K562 (cell line): ENCODE measurements around the gene DCLK2. TPM values are rescaled to one million over a fixed set of nuclear protein-coding genes. Genes with fewer than 3 reads are reported as not detected.

Source experiments
- ATAC-seq: fragments of 200-7000 bp; cut with Tn5 transposase; 3 replicates; pipeline ENCODE4 v1.9.1; 2020; ENCODE audit warnings: moderate library complexity
- BruUV-seq: library from RNA; stranded (reverse); fragments of 400-500 nt; replicated peaks from 2 replicates; lab custom pipeline; 2021; lab: Mats Ljungman, UMichigan
- CTCF ChIA-PET: fragments of 300-600 bp; formaldehyde crosslinking; extraction: SDS; loops from one replicate; lab custom pipeline; 2021; ENCODE audit warnings: low intra/inter-chr PET ratio; lab: Yijun Ruan, JAX
- POLR2A ChIA-PET: fragments of 300-600, 350-650 bp; sonication (Branson Sonifier 250); formaldehyde crosslinking; extraction: SDS; loops from one replicate; lab custom pipeline; 2021; ENCODE audit warnings: antibody characterized with exemption, inconsistent platforms; lab: Yijun Ruan, JAX
- DNase-seq, 4 experiments: peaks; one replicate each; pipeline versions ENCODE4 v3.0.0 to v3.0.0-alpha.2; 2011 to 2018; ENCODE audit warnings: low spot score in 3 of 4, mixed read lengths in 3 of 4; ENCODE audit errors: extremely low read depth in 1 of 4
- FAIRE-seq: peaks from 2 replicates; lab custom pipeline; 2011; peaks lifted over from hg19 to GRCh38; lab: Jason Lieb, UNC
- H2AFZ ChIP-seq: 2 replicates; pipeline ENCODE4 v1.6.0; 2011; ENCODE audit warnings: low read depth, low read length, control low read depth, inconsistent platforms
- H3K27ac ChIP-seq: fragments of 200-600 bp; 3 replicates; pipeline ENCODE4 v1.8.0; 2011; ENCODE audit warnings: low read depth, mild to moderate bottlenecking, control low read depth, inconsistent platforms, low read length, moderate library complexity, mixed read lengths; ENCODE audit errors: extremely low read depth
- H3K27me3 ChIP-seq, 2 experiments: fragments of 300-600 bp in 1 of 2; 2 replicates in 1 of 2; 3 replicates in 1 of 2; pipeline versions ENCODE4 v1.6.0 to v1.8.0; 2011; ENCODE audit warnings: inconsistent platforms in 2 of 2, low read length in 2 of 2, mild to moderate bottlenecking in 1 of 2, mixed read lengths in 1 of 2, moderate library complexity in 1 of 2; ENCODE audit not compliant: control insufficient read depth in 2 of 2, insufficient read depth in 2 of 2
- H3K36me3 ChIP-seq: fragments of 300-600 bp; 3 replicates; pipeline ENCODE4 v1.8.0; 2011; ENCODE audit warnings: mild to moderate bottlenecking, low read length, inconsistent platforms; ENCODE audit not compliant: control insufficient read depth, insufficient read depth
- H3K4me1 ChIP-seq, 2 experiments: fragments of 200-600 bp in 1 of 2; replicated peaks in 1 of 2; 2 replicates in 1 of 2; 3 replicates in 1 of 2; pipeline versions ENCODE4 v1.5.1 to v1.8.0; 2011; ENCODE audit warnings: inconsistent platforms in 2 of 2, low read length in 2 of 2, mild to moderate bottlenecking in 1 of 2, mixed read lengths in 1 of 2, moderate library complexity in 1 of 2; ENCODE audit not compliant: control insufficient read depth in 2 of 2, insufficient read depth in 2 of 2
- H3K4me2 ChIP-seq: 2 replicates; pipeline ENCODE4 v1.6.1; 2011; ENCODE audit warnings: low read length, control low read depth, inconsistent platforms, mixed read lengths; ENCODE audit not compliant: insufficient read depth
- H3K4me3 ChIP-seq: fragments of 200-600 bp; sonication (generic), shearing (Covaris generic); 2 replicates; pipeline ENCODE4 v1.5.1; 2016; ENCODE audit warnings: control low read depth, inconsistent platforms
- H3K79me2 ChIP-seq: fragments of 200-600 bp; 3 replicates; pipeline ENCODE4 v1.8.0; 2011; ENCODE audit warnings: low read length, inconsistent platforms; ENCODE audit not compliant: control insufficient read depth, insufficient read depth
- H3K9ac ChIP-seq, 2 experiments: 2 replicates each; pipeline versions ENCODE4 v1.6.0 to v1.6.1; 2011; ENCODE audit warnings: low read depth in 2 of 2, low read length in 2 of 2, control low read depth in 1 of 2, inconsistent platforms in 1 of 2, mild to moderate bottlenecking in 1 of 2, mixed read lengths in 1 of 2; ENCODE audit not compliant: insufficient read depth in 1 of 2
- H3K9me1 ChIP-seq: one replicate; pipeline ENCODE4 v1.6.0; 2011; ENCODE audit warnings: inconsistent platforms, mild to moderate bottlenecking, low read length, moderate library complexity; ENCODE audit not compliant: control insufficient read depth, insufficient read depth
- H3K9me3 ChIP-seq: replicated peaks from 2 replicates; pipeline ENCODE4 v1.5.1; 2011; ENCODE audit warnings: low read depth, low read length, inconsistent platforms; ENCODE audit not compliant: control insufficient read depth, insufficient read depth
- H4K20me1 ChIP-seq: replicated peaks from 2 replicates; pipeline ENCODE4 v1.6.1; 2011; ENCODE audit warnings: low read length, inconsistent platforms, mixed read lengths; ENCODE audit not compliant: control insufficient read depth, insufficient read depth
- CBFB ChIP-seq: sonication (generic); formaldehyde crosslinking; IDR thresholded peaks from 2 replicates; pipeline ENCODE4 v1.4.0; 2020; ENCODE audit warnings: mild to moderate bottlenecking, missing genetic modification reagents
- E2F3 ChIP-seq: fragments of 250-450 bp; sonication (Bioruptor Pico); IDR thresholded peaks from 2 replicates; pipeline ENCODE4 v1.4.0; 2020; ENCODE audit warnings: mild to moderate bottlenecking
- ELF2 ChIP-seq: fragments of 250-450 bp; sonication (Bioruptor Pico); IDR thresholded peaks from 2 replicates; pipeline ENCODE4 v1.5.0; 2021; ENCODE audit warnings: mild to moderate bottlenecking
- FUS ChIP-seq: fragments of 200-400 bp; formaldehyde crosslinking; optimal IDR thresholded peaks from 2 replicates; pipeline ENCODE3; 2017; ENCODE audit warnings: low read depth, low read length
- GATAD2A ChIP-seq: fragments of 450-650 bp; IDR thresholded peaks from 2 replicates; pipeline ENCODE4 v1.6.1; 2017
- GATAD2B ChIP-seq: fragments of 450-650 bp; IDR thresholded peaks from 2 replicates; pipeline ENCODE4 v1.6.1; 2017; ENCODE audit warnings: mild to moderate bottlenecking, borderline replicate concordance
- HEY1 ChIP-seq: fragments of 250-450 bp; sonication (Bioruptor Pico); IDR thresholded peaks from 2 replicates; pipeline ENCODE4 v1.5.0; 2020; ENCODE audit warnings: mild to moderate bottlenecking, moderate library complexity, borderline replicate concordance
- JUND ChIP-seq, 2 experiments: IDR thresholded peaks; 2 replicates in 1 of 2; 3 replicates in 1 of 2; pipeline ENCODE4 v1.6.1; 2011; ENCODE audit warnings: borderline replicate concordance in 2 of 2, low read depth in 2 of 2, low read length in 2 of 2, improper control_type of control experiment in 1 of 2, missing biosample characterization in 1 of 2, missing genetic modification characterization in 1 of 2, missing genetic modification reagents in 1 of 2
- KLF6 ChIP-seq: fragments of 250-450 bp; sonication (Bioruptor Pico); IDR thresholded peaks from 2 replicates; pipeline ENCODE4 v1.4.0; 2020; ENCODE audit warnings: mild to moderate bottlenecking, moderate library complexity, borderline replicate concordance
- LEF1 ChIP-seq: fragments of 450-650 bp; IDR thresholded peaks from 2 replicates; pipeline ENCODE4 v1.6.1; 2016; ENCODE audit warnings: mild to moderate bottlenecking
- MYNN ChIP-seq, 2 experiments: sonication (generic); formaldehyde crosslinking in 1 of 2; IDR thresholded peaks; 2 replicates each; pipeline versions ENCODE4 v1.5.0 to v1.6.1; 2016 to 2020; ENCODE audit warnings: antibody characterized with exemption in 1 of 2, missing genetic modification reagents in 1 of 2
- NFIX ChIP-seq: fragments of 250-450 bp; sonication (Bioruptor Pico); IDR thresholded peaks from 2 replicates; pipeline ENCODE4 v1.4.0; 2020; ENCODE audit warnings: low read depth, mild to moderate bottlenecking, moderate library complexity
- POLR2AphosphoS2 ChIP-seq: IDR thresholded peaks from 2 replicates; pipeline ENCODE4 v1.6.1; 2012; ENCODE audit warnings: low read length, improper control_type of control experiment
- TBL1XR1 ChIP-seq, 2 experiments: IDR thresholded peaks; 2 replicates each; pipeline ENCODE4 v1.6.1; 2012; ENCODE audit warnings: improper control_type of control experiment in 2 of 2, low read length in 2 of 2, mild to moderate bottlenecking in 1 of 2
- THRAP3 ChIP-seq: fragments of 450-650 bp; IDR thresholded peaks from 2 replicates; pipeline ENCODE4 v1.6.1; 2016; ENCODE audit warnings: mild to moderate bottlenecking, inconsistent platforms, borderline replicate concordance
- ZC3H8 ChIP-seq: fragments of 450-650 bp; IDR thresholded peaks from 2 replicates; pipeline ENCODE4 v1.6.1; 2017
- ZKSCAN8 ChIP-seq: fragments of 200-800 bp; sonication (Bioruptor generic); IDR thresholded peaks from 2 replicates; pipeline ENCODE4 v1.6.1; 2016; ENCODE audit warnings: missing genetic modification characterization, missing compliant biosample characterization
- ZNF436 ChIP-seq: fragments of 250-450, 450-650 bp; sonication (Bioruptor Pico); formaldehyde crosslinking; IDR thresholded peaks from 2 replicates; pipeline ENCODE4 v1.7.0; 2020; ENCODE audit warnings: mild to moderate bottlenecking
- ZNF76 ChIP-seq: fragments of 250-450 bp; sonication (Bioruptor Pico); IDR thresholded peaks from 2 replicates; pipeline ENCODE4 v1.4.0; 2020; ENCODE audit warnings: mild to moderate bottlenecking, moderate library complexity, borderline replicate concordance
- WGBS: fragments of 100-300 bp; shearing (Covaris generic); methylation state at CpG from one replicate; pipeline ENCODE4 v1.1.6; 2016; ENCODE audit warnings: low coverage, mixed read lengths; ENCODE audit not compliant: insufficient coverage; ENCODE audit errors: missing lambda C conversion rate; 5-methylcytosine and 5-hydroxymethylcytosine counted together
- in situ Hi-C: fragments of 300-500 bp; cut with MboI; formaldehyde crosslinking; loops from 4 replicates; pipeline ENCODE4 v1.15.0; 2018; ENCODE audit warnings: inconsistent platforms, mixed read lengths
- intact Hi-C: fragments of 100-400 bp; cut with micrococcal nuclease; formaldehyde crosslinking; loops from 2 replicates; pipeline ENCODE4 v1.14.2; 2022
- polyA plus RNA-seq, 8 experiments: library from polyadenylated mRNA; depleted of rRNA in 4 of 8; stranded (reverse) in 5 of 8; unstranded in 3 of 8; fragments of >200 nt; fragmentation: Nextera tagmentation in 2 of 8; fragmentation: Illumina TruSeq in 1 of 8; extraction: Ambion mirVana in 2 of 8; extraction: Trizol in 1 of 8; gene quantifications; 2 replicates each; pipeline versions ENCODE4 v1.2.1 to v1.2.3, GENCODE V29; 2011 to 2014; ENCODE audit warnings: inconsistent platforms in 1 of 8, missing spikeins in 1 of 8
- total RNA-seq, 7 experiments: library from RNA; depleted of rRNA in 6 of 7; stranded (reverse); fragments of >200 nt in 6 of 7; fragmentation: Illumina TruSeq in 2 of 7; extraction: Trizol in 2 of 7; gene quantifications; 2 replicates each; pipeline versions ENCODE4 v1.2.1 to v1.2.3, GENCODE V29; 2011 to 2021; ENCODE audit warnings: low replicate concordance in 1 of 7
- TF ChIP-seq, protein P1 (sequence below): fragments of 250-450 bp; sonication (Bioruptor Pico); IDR thresholded peaks from 2 replicates; pipeline ENCODE4 v1.4.0; 2020; ENCODE audit warnings: mild to moderate bottlenecking, moderate library complexity, borderline replicate concordance

Gene DCLK2
- total and polyA plus RNA-seq, 9 of the 15 experiments (the other 6 are each of a cell fraction or from before 2014, with no cell fraction given), result not detected

DNA sequence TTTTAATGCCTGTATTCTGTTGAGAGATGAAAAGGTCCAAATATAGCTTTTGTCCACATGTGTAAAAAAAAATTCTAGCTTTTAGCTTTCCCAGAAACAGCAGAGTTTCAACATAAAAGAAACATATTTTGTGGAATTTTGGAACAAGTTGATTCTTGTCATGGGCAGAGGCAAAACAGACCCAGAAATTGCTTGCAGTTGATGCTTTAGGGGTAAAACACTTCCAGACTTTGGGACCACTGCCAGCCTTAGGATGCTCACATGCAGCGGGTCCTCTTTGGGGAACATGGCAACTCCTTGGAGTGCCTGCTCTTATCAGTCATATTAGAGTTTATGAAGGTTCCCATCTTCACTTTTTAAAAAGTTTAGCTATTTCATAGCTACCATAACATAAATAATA is 30.4 kb downstream of the DCLK2 start:
- TF ChIP-seq CBFB (CRISPR knock-in tag) (no peak), KLF6 (no peak), ZKSCAN8 (CRISPR knock-in tag) (no peak), TBL1XR1 (IDR thresholded peaks at IDR 0.05; ENCODE audit: low read length in 2 of 2) (no peak), THRAP3 (no peak), ZNF76 (CRISPR knock-in tag) (no peak), ELF2 (CRISPR knock-in tag) (no peak), ZC3H8 (no peak), FUS (no peak), MYNN (IDR thresholded peaks at IDR 0.05) (no peak), MYNN (CRISPR knock-in tag; IDR thresholded peaks at IDR 0.05) (no peak), POLR2AphosphoS2 (no peak), ZNF436 (no peak), JUND (IDR thresholded peaks at IDR 0.05; ENCODE audit: borderline replicate concordance, low read depth, low read length) (no peak), JUND (tag; IDR thresholded peaks at IDR 0.05; ENCODE audit: borderline replicate concordance, low read depth, low read length) (no peak), E2F3 (CRISPR knock-in tag) (no peak), GATAD2B (no peak), GATAD2A (no peak), NFIX (CRISPR knock-in tag) (no peak), LEF1 (no peak), HEY1 (no peak)
- TF ChIP-seq, protein P1, sequence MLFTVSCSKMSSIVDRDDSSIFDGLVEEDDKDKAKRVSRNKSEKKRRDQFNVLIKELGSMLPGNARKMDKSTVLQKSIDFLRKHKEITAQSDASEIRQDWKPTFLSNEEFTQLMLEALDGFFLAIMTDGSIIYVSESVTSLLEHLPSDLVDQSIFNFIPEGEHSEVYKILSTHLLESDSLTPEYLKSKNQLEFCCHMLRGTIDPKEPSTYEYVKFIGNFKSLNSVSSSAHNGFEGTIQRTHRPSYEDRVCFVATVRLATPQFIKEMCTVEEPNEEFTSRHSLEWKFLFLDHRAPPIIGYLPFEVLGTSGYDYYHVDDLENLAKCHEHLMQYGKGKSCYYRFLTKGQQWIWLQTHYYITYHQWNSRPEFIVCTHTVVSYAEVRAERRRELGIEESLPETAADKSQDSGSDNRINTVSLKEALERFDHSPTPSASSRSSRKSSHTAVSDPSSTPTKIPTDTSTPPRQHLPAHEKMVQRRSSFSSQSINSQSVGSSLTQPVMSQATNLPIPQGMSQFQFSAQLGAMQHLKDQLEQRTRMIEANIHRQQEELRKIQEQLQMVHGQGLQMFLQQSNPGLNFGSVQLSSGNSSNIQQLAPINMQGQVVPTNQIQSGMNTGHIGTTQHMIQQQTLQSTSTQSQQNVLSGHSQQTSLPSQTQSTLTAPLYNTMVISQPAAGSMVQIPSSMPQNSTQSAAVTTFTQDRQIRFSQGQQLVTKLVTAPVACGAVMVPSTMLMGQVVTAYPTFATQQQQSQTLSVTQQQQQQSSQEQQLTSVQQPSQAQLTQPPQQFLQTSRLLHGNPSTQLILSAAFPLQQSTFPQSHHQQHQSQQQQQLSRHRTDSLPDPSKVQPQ (CRISPR knock-in tag), result no peak
- in situ Hi-C loops (no loop called here), intact Hi-C loops (no loop called here)
- Histone ChIP-seq H3K4me2 (no peak overlapping the region), H3K4me1 (no peaks in the 10 kb centered on the region), H3K9me3 (no peaks in the 10 kb centered on the region), H3K4me3 (no peak overlapping the region), H3K27me3 (no peaks in the 10 kb centered on the region), H2AFZ (no peak overlapping the region), H3K36me3 (no peaks in the 10 kb centered on the region), H3K9me1 (no peaks in the 10 kb centered on the region), H3K79me2 (no peaks in the 10 kb centered on the region), H3K27ac (no peak overlapping the region), H3K9ac (no peak overlapping the region), H4K20me1 (no peaks in the 10 kb centered on the region)
- 0% methylated on average over 1 of the region's 1 CpG for WGBS
- POLR2A ChIA-PET, result no interaction called here
- FAIRE-seq (no peak), DNase-seq (no peak), ATAC-seq (no peak)
- BruUV-seq, result no TSS peak
- CTCF ChIA-PET, result no interaction called here
